Fibroblast of skin of left quadriceps (primary cell): ENCODE results near the gene GRIK1.

Experiments
- DNase-seq, 2 experiments: peaks; one replicate each; pipeline ENCODE4 v3.0.0-alpha.2; 2013; ENCODE audit warnings: low read depth in 2 of 2

GRIK1 gene

GRCh38 chr21:29827647-29828046 is 112.1 kb downstream of the GRIK1 start:
- DNase-seq = no peak

GRCh38 chr21:29827236-29827635 is 112.6 kb downstream of the GRIK1 start:
- no peak for DNase-seq

- no peak for DNase-seq
Measured at GRCh38 chr21:29826386-29826785, 113.4 kb downstream of the GRIK1 start.

- no peak for DNase-seq
Measured at GRCh38 chr21:29825936-29826335, 113.9 kb downstream of the GRIK1 start.

- no peak for DNase-seq
Measured at GRCh38 chr21:29825345-29825744, 114.5 kb downstream of the GRIK1 start.

GRCh38 chr21:29822064-29822463 is 117.7 kb downstream of the GRIK1 start:
- no peak for DNase-seq

- no peak for DNase-seq
Measured at GRCh38 chr21:29821230-29821629, 118.6 kb downstream of the GRIK1 start.

GRCh38 chr21:29819675-29820326 is 120.0 kb downstream of the GRIK1 start:
- no peak for DNase-seq

GRCh38 chr21:29818383-29818921 is 121.3 kb downstream of the GRIK1 start:
- DNase-seq = no peak

- no peak for DNase-seq
Measured at GRCh38 chr21:29817450-29817849, 122.3 kb downstream of the GRIK1 start.

GRCh38 chr21:29812947-29813346 is 126.8 kb downstream of the GRIK1 start:
- DNase-seq = no peak

- DNase-seq = no peak
Measured at GRCh38 chr21:29810871-29811270, 128.9 kb downstream of the GRIK1 start.

- DNase-seq = no peak
Measured at GRCh38 chr21:29808153-29808552, 131.6 kb downstream of the GRIK1 start.

GRCh38 chr21:29805105-29805504 is 134.7 kb downstream of the GRIK1 start:
- DNase-seq = no peak

GRCh38 chr21:29803191-29803590 is 136.6 kb downstream of the GRIK1 start:
- DNase-seq = no peak

GRCh38 chr21:29801122-29801521 is 138.7 kb downstream of the GRIK1 start:
- DNase-seq = no peak

GRCh38 chr21:29800056-29800455 is 139.7 kb downstream of the GRIK1 start:
- no peak for DNase-seq

GRCh38 chr21:29798840-29799239 is 141.0 kb downstream of the GRIK1 start:
- DNase-seq = no peak

GRCh38 chr21:29797155-29797554 is 142.6 kb downstream of the GRIK1 start:
- no peak for DNase-seq

GRCh38 chr21:29793712-29794111 is 146.1 kb downstream of the GRIK1 start:
- DNase-seq = no peak

- DNase-seq = no peak
Measured at GRCh38 chr21:29789393-29789792, 150.4 kb downstream of the GRIK1 start.

- no peak for DNase-seq
Measured at GRCh38 chr21:29788752-29789151, 151.0 kb downstream of the GRIK1 start.

- no peak for DNase-seq
Measured at GRCh38 chr21:29787361-29787909, 152.4 kb downstream of the GRIK1 start.
